A673 (cell line): ENCODE results near the gene BTNL2. TPM values are rescaled to one million over a fixed set of nuclear protein-coding genes. Genes with fewer than 3 reads are reported as not detected.
"Not testable (repeated sequence)": the region's sequence is repeated elsewhere in the genome, so short reads cannot be mapped to it uniquely, and the experiment has no call there.

Experiments
- BruUV-seq: library from RNA; stranded (reverse); fragments of 400-500 nt; replicated peaks from 2 replicates; lab custom pipeline; 2021; lab: Mats Ljungman, UMichigan
- CTCF ChIA-PET: fragments of 300-600 bp; sonication (Branson Sonifier 250); formaldehyde crosslinking; loops from one replicate; lab custom pipeline; 2022; ENCODE audit warnings: antibody characterized with exemption; lab: Charles Lee
- POLR2A ChIA-PET: fragments of 300-600 bp; sonication (Branson Sonifier 250); formaldehyde crosslinking; loops from one replicate; lab custom pipeline; 2022; ENCODE audit warnings: antibody characterized with exemption; ENCODE audit not compliant: low non-redundant PET; lab: Charles Lee
- DNase-seq: peaks from one replicate; pipeline ENCODE4 v3.0.0-alpha.2; 2015; ENCODE audit warnings: low spot score
- H3K27ac ChIP-seq: fragments of 200-600 bp; sonication (generic); 2 replicates; pipeline ENCODE4 v1.5.1; 2016; ENCODE audit warnings: mixed run types, low read depth, mild to moderate bottlenecking, mixed read lengths, antibody characterized with exemption, low read length; ENCODE audit not compliant: poor library complexity, severe bottlenecking
- H3K27me3 ChIP-seq: fragments of 200-600 bp; sonication (generic); replicated peaks from 2 replicates; pipeline ENCODE4 v1.6.1; 2017; ENCODE audit warnings: mixed run types, low read depth, mild to moderate bottlenecking, mixed read lengths, antibody characterized with exemption, low read length; ENCODE audit not compliant: insufficient read depth, poor library complexity
- H3K36me3 ChIP-seq: fragments of 200-600 bp; sonication (generic); 2 replicates; pipeline ENCODE4 v1.6.1; 2016; ENCODE audit warnings: mixed run types, mild to moderate bottlenecking, mixed read lengths, antibody characterized with exemption, low read length; ENCODE audit not compliant: insufficient read depth, poor library complexity, severe bottlenecking
- H3K4me1 ChIP-seq: fragments of 200-600 bp; sonication (generic); 2 replicates; pipeline ENCODE4 v1.6.1; 2017; ENCODE audit warnings: mixed run types, mild to moderate bottlenecking, mixed read lengths, antibody characterized with exemption, low read length; ENCODE audit not compliant: insufficient read depth, poor library complexity, severe bottlenecking
- H3K4me3 ChIP-seq: fragments of 200-600 bp; sonication (generic); 2 replicates; pipeline ENCODE4 v1.5.1; 2016; ENCODE audit warnings: low read depth, mixed run types, mild to moderate bottlenecking, mixed read lengths, low read length; ENCODE audit not compliant: poor library complexity, severe bottlenecking
- H3K9me3 ChIP-seq: fragments of 200-600 bp; sonication (generic); 2 replicates; pipeline ENCODE4 v1.6.1; 2016; ENCODE audit warnings: mixed run types, low read depth, mild to moderate bottlenecking, mixed read lengths, antibody characterized with exemption, low read length; ENCODE audit not compliant: poor library complexity, severe bottlenecking
- CTCF ChIP-seq: fragments of 300-800, 200-600 bp; sonication (generic); conservative IDR thresholded peaks from 2 replicates; pipeline ENCODE4 v1.5.1; 2017; ENCODE audit warnings: low read depth, mild to moderate bottlenecking, antibody characterized with exemption, low read length, moderate library complexity, mixed read lengths
- EZH2 ChIP-seq: fragments of 200-600 bp; sonication (generic); IDR thresholded peaks from 2 replicates; pipeline ENCODE4 v1.6.1; 2017; ENCODE audit warnings: borderline replicate concordance, low read depth, mild to moderate bottlenecking, mixed read lengths, antibody characterized with exemption, low read length; ENCODE audit not compliant: poor library complexity, severe bottlenecking
- intact Hi-C: fragments of 100-400 bp; cut with micrococcal nuclease; formaldehyde crosslinking; loops from one replicate; pipeline ENCODE4 v1.10.0; 2022; ENCODE audit not compliant: unreplicated experiment
- total RNA-seq: library from RNA; stranded (reverse); gene quantifications from 2 replicates; pipeline ENCODE4 v1.2.3, GENCODE V29; 2021

Gene BTNL2
- total RNA-seq, 1 experiment from 2014 or later: not detected

DNA sequence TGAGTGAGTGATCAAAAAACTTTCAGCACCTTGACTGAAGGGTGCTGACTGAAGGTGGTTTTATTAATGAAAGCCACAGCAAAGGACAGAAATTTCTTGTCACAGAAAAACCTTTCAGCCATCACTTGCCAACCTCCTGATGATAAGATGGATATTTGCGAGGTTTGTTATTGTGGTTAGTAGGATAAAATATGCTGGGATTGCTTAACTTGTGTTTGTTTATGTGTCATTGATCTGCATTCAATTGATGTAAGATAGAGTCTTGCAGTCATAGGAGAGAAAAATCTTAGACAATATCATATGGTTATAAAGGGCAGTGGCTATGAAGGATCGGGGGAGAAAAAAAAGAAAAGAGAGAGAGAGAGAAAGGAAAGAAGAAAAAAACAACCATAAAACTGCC is 36.5 kb downstream of the BTNL2 start:
- CTCF ChIA-PET: interaction anchor here (0.6 kb wide), 1 partner anchor 33 kb away, joined by 3 read pairs; no protein-coding TSS in a partner anchor

DNA sequence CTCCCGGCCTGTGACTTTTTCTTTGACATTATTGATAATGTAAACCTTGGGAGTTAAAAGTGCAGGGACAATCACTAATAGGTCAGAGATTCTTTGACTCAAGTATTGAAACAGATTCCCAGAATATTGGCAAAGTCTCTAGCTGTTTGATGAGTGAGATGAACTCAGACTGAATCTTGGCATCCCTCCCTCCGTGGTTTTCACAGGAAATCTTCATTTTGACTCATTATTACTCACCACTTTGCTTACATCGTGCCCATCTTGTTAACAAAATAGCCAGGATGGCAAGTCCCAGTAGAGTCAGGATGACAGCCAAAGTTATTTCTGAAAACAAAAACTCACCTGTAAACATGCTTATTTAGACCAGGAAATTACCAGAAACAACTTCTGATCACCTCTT is 37.3 kb downstream of the BTNL2 start:
- no peaks in the 10 kb centered on the region for H3K9me3 ChIP-seq
- intact Hi-C loops: no loop called here
- TF ChIP-seq EZH2 (no peak), CTCF (no peak)
- H3K4me3 ChIP-seq: no peak overlapping the region
- DNase-seq: peak; percentile 52
- ChIA-PET CTCF (interaction anchor here (0.6 kb wide), 1 partner anchor 174 kb away, joined by 3 read pairs; no protein-coding TSS in a partner anchor), POLR2A (no interaction called here)
- H3K36me3 ChIP-seq: no peaks in the 10 kb centered on the region
- H3K27me3 ChIP-seq: no peaks in the 10 kb centered on the region
- no TSS peak for BruUV-seq
- peaks cover 5% of the 10 kb centered on the region for H3K4me1 ChIP-seq
- no peak overlapping the region for H3K27ac ChIP-seq

More for the DNA sequence above, 36.5 kb downstream of the BTNL2 start:
- Histone ChIP-seq H3K9me3 (no peaks in the 10 kb centered on the region), H3K27ac (no peak overlapping the region), H3K4me1 (peaks cover 5% of the 10 kb centered on the region), H3K27me3 (no peaks in the 10 kb centered on the region), H3K36me3 (no peaks in the 10 kb centered on the region), H3K4me3 (no peak overlapping the region)
- POLR2A ChIA-PET: no interaction called here
- no TSS peak for BruUV-seq
- intact Hi-C loops: no loop called here
- TF ChIP-seq CTCF: no peak
- TF ChIP-seq EZH2: no peak
- DNase-seq: no peak

- POLR2A ChIA-PET: no interaction called here
- no peak for DNase-seq
- Histone ChIP-seq H3K36me3 (no peaks in the 10 kb centered on the region), H3K27me3 (peaks cover 8% of the 10 kb centered on the region), H3K9me3 (no peaks in the 10 kb centered on the region), H3K27ac (no peak overlapping the region), H3K4me3 (no peak overlapping the region), H3K4me1 (peaks cover 5% of the 10 kb centered on the region)
- BruUV-seq: no TSS peak
- no peak for TF ChIP-seq CTCF
- TF ChIP-seq EZH2: no peak
- CTCF ChIA-PET: no interaction called here
- intact Hi-C loops: no loop called here
Observed at GRCh38 chr6:32367644-32368043, 39.3 kb downstream of the BTNL2 start.

- H3K36me3 ChIP-seq, DNase-seq, H3K27ac ChIP-seq, BruUV-seq, H3K4me1 ChIP-seq, H3K4me3 ChIP-seq, intact Hi-C loops, CTCF ChIA-PET, H3K9me3 ChIP-seq, POLR2A ChIA-PET, H3K27me3 ChIP-seq: not testable (repeated sequence)
Observed at GRCh38 chr6:32359225-32359624, 47.8 kb downstream of the BTNL2 start.

GRCh38 chr6:32358548-32358947 is 48.4 kb downstream of the BTNL2 start:
- H3K27ac ChIP-seq, H3K4me3 ChIP-seq, CTCF ChIA-PET, intact Hi-C loops, H3K4me1 ChIP-seq, H3K27me3 ChIP-seq, BruUV-seq, H3K9me3 ChIP-seq, DNase-seq, POLR2A ChIA-PET, H3K36me3 ChIP-seq: not testable (repeated sequence)
